ENCODE data around the gene SGPP1. TPM values are rescaled to one million over a fixed set of nuclear protein-coding genes. Genes with fewer than 3 reads are reported as not detected.

SGPP1 gene
- polyA plus RNA-seq, 1 donor (not counting 4 experiments of a cell fraction or from before 2014, with no cell fraction given), result 28.7 TPM

GRCh38 chr14:63689132-63689531 lies 38.7 kb downstream of the SGPP1 start:
- Histone ChIP-seq H3K27me3 (ENCODE audit: control insufficient read depth, extremely low read depth, insufficient read depth, low read length) (no peaks in the 10 kb centered on the region), H3K9ac (ENCODE audit: control insufficient read depth, extremely low read depth, insufficient read depth, low read length) (no peak overlapping the region), H3K9me1 (ENCODE audit: control insufficient read depth, extremely low read depth, insufficient read depth, low read length) (no peaks in the 10 kb centered on the region), H3K4me3 (ENCODE audit: control insufficient read depth in 2 of 3, extremely low read depth in 1 of 3, insufficient read depth in 2 of 3, low read depth in 1 of 3, low read length in 3 of 3) (no peak overlapping the region), H2AFZ (ENCODE audit: control insufficient read depth, low read length) (no peak overlapping the region), H3K4me2 (ENCODE audit: control insufficient read depth, extremely low read depth, insufficient read depth, low read depth, low read length) (no peak overlapping the region), H3K9me3 (ENCODE audit: control insufficient read depth, low read depth, low read length) (no peaks in the 10 kb centered on the region), H3K79me2 (ENCODE audit: control insufficient read depth, insufficient read depth, low read length) (no peaks in the 10 kb centered on the region), H3K36me3 (ENCODE audit: control insufficient read depth in 2 of 2, extremely low read depth in 1 of 2, insufficient read depth in 2 of 2, low read length in 2 of 2) (peaks cover 0 to 6% of the 10 kb centered on the region in 2 experiments), H4K20me1 (ENCODE audit: control insufficient read depth, extremely low read depth, insufficient read depth, low read length) (no peaks in the 10 kb centered on the region), H3K4me1 (ENCODE audit: control insufficient read depth, extremely low read depth, insufficient read depth, low read length) (peaks cover 6% of the 10 kb centered on the region), H3K27ac (ENCODE audit: control insufficient read depth, insufficient read depth, low read length) (no peak overlapping the region)
- DNase-seq (ENCODE audit: low read depth, low spot score), result no peak
- no peak for TF ChIP-seq EZH2 (IDR thresholded peaks at IDR 0.05; ENCODE audit: low read length)
- dilution Hi-C loops (cut with MboI; ENCODE audit: extremely low pct_ligation_motif_present, low sequenced_read_pairs), result no loop called here
- no peak for FAIRE-seq

- dilution Hi-C loops (cut with MboI; ENCODE audit: extremely low pct_ligation_motif_present, low sequenced_read_pairs), result no loop called here
- no peak overlapping the region for H3K4me3 ChIP-seq (ENCODE audit: control insufficient read depth in 2 of 3, extremely low read depth in 1 of 3, insufficient read depth in 2 of 3, low read depth in 1 of 3, low read length in 3 of 3)
- no peaks in the 10 kb centered on the region for H3K79me2 ChIP-seq (ENCODE audit: control insufficient read depth, insufficient read depth, low read length)
- H3K4me2 ChIP-seq (ENCODE audit: control insufficient read depth, extremely low read depth, insufficient read depth, low read depth, low read length), result no peak overlapping the region
- TF ChIP-seq EZH2 (IDR thresholded peaks at IDR 0.05; ENCODE audit: low read length), result no peak
- no peak for FAIRE-seq
- H3K36me3 ChIP-seq (ENCODE audit: control insufficient read depth in 2 of 2, extremely low read depth in 1 of 2, insufficient read depth in 2 of 2, low read length in 2 of 2), result no peaks in the 10 kb centered on the region
- H2AFZ ChIP-seq (ENCODE audit: control insufficient read depth, low read length), result no peak overlapping the region
- DNase-seq (ENCODE audit: low read depth, low spot score), result peak; percentile 4
- no peaks in the 10 kb centered on the region for H4K20me1 ChIP-seq (ENCODE audit: control insufficient read depth, extremely low read depth, insufficient read depth, low read length)
- H3K9me1 ChIP-seq (ENCODE audit: control insufficient read depth, extremely low read depth, insufficient read depth, low read length), result no peaks in the 10 kb centered on the region
- H3K9me3 ChIP-seq (ENCODE audit: control insufficient read depth, low read depth, low read length), result no peaks in the 10 kb centered on the region
- no peak overlapping the region for H3K27ac ChIP-seq (ENCODE audit: control insufficient read depth, insufficient read depth, low read length)
- no peaks in the 10 kb centered on the region for H3K27me3 ChIP-seq (ENCODE audit: control insufficient read depth, extremely low read depth, insufficient read depth, low read length)
- peaks cover 6% of the 10 kb centered on the region for H3K4me1 ChIP-seq (ENCODE audit: control insufficient read depth, extremely low read depth, insufficient read depth, low read length)
- no peak overlapping the region for H3K9ac ChIP-seq (ENCODE audit: control insufficient read depth, extremely low read depth, insufficient read depth, low read length)
These were observed 40.9 kb downstream of the SGPP1 start for GRCh38 chr14:63686926-63687325.

- no peak overlapping the region for H2AFZ ChIP-seq (ENCODE audit: control insufficient read depth, low read length)
- no peak overlapping the region for H3K27ac ChIP-seq (ENCODE audit: control insufficient read depth, insufficient read depth, low read length)
- dilution Hi-C loops (cut with MboI; ENCODE audit: extremely low pct_ligation_motif_present, low sequenced_read_pairs), result no loop called here
- TF ChIP-seq EZH2 (IDR thresholded peaks at IDR 0.05; ENCODE audit: low read length) (no peak), CTCF (optimal IDR thresholded peaks at IDR 0.05 in 1 of 3, IDR thresholded peaks at IDR 0.05 in 1 of 3, conservative IDR thresholded peaks at IDR 0.05 in 1 of 3; ENCODE audit: extremely low read depth in 1 of 3, insufficient read depth in 2 of 3, low read length in 3 of 3) (no peak)
- no peak overlapping the region for H3K4me2 ChIP-seq (ENCODE audit: control insufficient read depth, extremely low read depth, insufficient read depth, low read depth, low read length)
- peaks cover 6% of the 10 kb centered on the region for H3K4me1 ChIP-seq (ENCODE audit: control insufficient read depth, extremely low read depth, insufficient read depth, low read length)
- H3K4me3 ChIP-seq (ENCODE audit: control insufficient read depth in 2 of 3, extremely low read depth in 1 of 3, insufficient read depth in 2 of 3, low read depth in 1 of 3, low read length in 3 of 3), result no peak overlapping the region
- no peaks in the 10 kb centered on the region for H4K20me1 ChIP-seq (ENCODE audit: control insufficient read depth, extremely low read depth, insufficient read depth, low read length)
- DNase-seq (ENCODE audit: low read depth, low spot score) (no peak), FAIRE-seq (no peak)
- no peaks in the 10 kb centered on the region for H3K9me3 ChIP-seq (ENCODE audit: control insufficient read depth, low read depth, low read length)
- H3K9me1 ChIP-seq (ENCODE audit: control insufficient read depth, extremely low read depth, insufficient read depth, low read length), result no peaks in the 10 kb centered on the region
- no peaks in the 10 kb centered on the region for H3K79me2 ChIP-seq (ENCODE audit: control insufficient read depth, insufficient read depth, low read length)
- H3K36me3 ChIP-seq (ENCODE audit: control insufficient read depth in 2 of 2, extremely low read depth in 1 of 2, insufficient read depth in 2 of 2, low read length in 2 of 2), result no peaks in the 10 kb centered on the region
- no peak overlapping the region for H3K9ac ChIP-seq (ENCODE audit: control insufficient read depth, extremely low read depth, insufficient read depth, low read length)
- H3K27me3 ChIP-seq (ENCODE audit: control insufficient read depth, extremely low read depth, insufficient read depth, low read length), result no peaks in the 10 kb centered on the region
These were observed 42.5 kb downstream of the SGPP1 start for GRCh38 chr14:63685401-63685800.
